NCI-H82 (cell line): ENCODE results near the gene EBF3.
"Not testable (repeated sequence)": the region's sequence is repeated elsewhere in the genome, so short reads cannot be mapped to it uniquely, and the experiment has no call there.

ENCODE experiments used
- DNase-seq: peaks from one replicate; lab custom pipeline; 2025; lab: John Stamatoyannopoulos, UW

The EBF3 gene

DNA sequence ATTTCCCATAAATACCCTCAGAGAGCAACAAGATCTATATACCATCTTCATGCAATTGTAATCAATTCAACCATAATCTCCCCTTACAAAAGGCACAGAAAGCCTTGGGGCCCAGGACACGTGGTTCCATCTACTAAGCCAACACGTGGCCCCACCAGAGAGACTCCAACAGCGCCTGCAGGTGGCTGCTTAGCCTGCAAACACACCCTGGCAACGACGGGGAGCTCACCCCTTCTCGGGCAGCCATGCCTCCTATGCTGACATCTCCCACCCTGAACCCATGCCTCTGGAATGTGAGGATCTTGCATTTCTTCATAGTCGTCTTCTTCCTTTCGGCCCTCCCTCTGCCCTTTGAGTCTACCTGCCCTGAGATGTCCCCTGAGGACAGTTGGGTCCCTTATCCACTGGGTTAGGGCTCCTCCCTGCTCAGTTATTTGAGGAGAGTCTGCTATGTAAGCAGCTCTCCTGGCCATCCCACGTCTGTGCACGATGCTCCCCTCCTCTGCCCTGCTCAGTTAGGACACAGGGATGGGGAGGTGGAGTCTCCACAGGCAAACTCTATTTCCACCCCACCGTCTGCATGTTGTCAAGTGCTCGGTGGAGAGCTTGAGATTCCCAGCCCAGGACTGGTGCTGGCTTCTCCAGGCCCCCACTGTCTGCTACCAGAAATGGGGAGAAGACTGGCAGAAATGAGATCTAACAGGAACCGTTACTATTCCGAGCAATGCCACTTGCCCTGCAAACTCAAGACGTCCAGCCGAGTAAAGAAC lies 36.5 kb downstream of the EBF3 start:
- DNase-seq = no peak

DNA sequence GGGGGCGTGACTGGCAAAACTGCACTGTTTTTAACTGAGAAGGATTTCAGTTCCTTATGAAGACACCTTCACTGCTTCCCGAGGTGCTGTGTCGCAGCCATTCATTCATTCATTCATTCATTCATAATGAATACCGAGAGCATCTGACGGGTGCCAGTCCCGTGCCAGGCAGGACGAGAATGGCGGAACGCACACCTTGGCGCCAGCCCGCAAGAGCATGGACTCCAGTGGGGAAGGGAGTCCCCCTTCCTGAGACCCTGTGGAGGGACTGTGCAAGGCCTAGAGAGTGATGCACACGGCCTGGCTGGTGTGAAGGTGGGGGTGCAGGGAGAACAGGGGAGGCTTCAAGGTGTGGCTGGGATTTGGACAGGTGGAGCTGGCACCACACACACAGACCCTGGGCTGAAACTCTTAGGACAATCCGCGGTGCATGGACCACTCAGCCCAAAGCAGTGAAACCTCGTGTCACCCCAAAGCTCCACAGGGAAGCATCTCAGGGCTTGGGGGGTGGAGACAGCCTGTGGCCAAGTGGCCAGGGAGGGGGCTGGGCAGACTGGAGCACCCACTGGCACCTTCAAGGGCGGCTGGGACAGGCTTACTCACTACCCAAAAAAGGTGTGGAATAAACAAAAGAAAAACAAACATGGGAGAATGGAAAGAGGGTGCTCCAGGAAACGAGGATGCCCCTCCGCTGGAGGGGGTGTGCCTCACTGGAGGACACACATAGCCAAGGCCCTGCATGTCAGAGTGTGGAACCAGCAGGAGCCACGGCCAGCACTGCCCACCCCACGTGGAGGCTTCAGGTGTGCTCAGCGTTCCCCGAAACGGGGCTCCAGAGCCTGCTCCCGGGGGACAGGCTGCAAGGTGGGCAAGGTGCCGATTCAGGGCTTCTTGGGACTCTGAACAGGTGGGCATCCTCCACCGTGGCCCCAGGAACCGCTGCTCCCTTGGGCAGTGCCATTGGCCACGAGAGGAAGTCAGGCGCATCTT lies 37.7 kb downstream of the EBF3 start:
- no peak for DNase-seq

DNA sequence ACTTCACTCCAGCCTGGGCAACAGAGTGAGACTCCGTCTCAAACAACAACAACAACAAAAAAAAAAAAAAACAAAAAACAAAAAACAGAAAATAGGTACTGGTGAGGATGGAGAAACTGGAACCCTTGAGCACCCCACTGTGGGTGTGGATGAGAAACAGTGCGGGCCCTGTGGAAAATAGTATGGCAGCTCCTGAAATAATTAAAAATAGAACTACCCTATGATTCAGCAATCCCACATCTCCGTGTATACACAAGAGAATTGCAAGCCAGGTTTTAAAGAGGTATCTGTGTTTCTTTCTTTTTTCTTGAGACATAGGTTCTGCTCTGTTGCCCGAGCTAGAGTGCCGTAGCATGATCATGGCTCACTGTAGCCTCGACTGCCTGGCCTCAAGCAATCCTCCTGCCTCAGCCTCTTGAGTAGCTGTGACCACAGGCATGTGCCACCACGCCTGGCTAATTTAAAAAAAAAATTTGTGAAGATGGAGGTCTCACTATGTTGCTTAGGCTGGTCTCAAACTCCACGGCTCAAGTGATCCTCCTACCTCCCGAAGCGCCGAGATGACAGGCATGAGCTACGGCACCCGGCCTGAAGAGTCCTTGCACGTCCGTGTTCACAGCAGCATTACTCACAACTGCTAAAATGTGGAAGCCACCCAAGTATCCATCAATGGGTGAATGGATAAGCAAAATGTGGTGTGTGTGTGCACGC lies 39.5 kb downstream of the EBF3 start:
- no peak for DNase-seq

DNA sequence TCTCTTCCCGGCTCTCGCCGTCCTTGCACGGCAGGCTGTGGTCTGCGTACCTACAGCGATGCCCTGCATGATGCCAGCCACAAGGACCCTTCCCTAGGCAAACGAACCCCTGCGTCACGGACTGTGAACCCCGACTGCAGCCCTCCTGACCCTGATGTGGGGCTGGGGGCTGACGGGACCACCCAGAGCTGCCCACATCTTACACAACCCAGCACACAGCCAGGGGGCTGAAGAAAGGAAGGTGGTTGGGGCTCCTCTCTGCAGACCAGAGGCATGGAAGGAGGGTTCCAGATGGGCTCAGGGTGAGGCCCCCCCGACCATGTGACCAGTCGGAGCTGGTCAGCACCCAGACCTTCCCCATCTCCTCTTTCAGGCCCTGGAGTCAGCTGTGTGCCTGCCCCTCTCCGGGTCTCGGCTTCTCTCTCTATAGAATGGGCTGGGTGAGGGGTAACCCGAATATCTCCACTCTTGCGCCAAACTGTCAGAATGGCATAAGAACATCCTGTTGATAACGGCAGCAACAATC lies 41.4 kb downstream of the EBF3 start:
- DNase-seq = no peak

DNA sequence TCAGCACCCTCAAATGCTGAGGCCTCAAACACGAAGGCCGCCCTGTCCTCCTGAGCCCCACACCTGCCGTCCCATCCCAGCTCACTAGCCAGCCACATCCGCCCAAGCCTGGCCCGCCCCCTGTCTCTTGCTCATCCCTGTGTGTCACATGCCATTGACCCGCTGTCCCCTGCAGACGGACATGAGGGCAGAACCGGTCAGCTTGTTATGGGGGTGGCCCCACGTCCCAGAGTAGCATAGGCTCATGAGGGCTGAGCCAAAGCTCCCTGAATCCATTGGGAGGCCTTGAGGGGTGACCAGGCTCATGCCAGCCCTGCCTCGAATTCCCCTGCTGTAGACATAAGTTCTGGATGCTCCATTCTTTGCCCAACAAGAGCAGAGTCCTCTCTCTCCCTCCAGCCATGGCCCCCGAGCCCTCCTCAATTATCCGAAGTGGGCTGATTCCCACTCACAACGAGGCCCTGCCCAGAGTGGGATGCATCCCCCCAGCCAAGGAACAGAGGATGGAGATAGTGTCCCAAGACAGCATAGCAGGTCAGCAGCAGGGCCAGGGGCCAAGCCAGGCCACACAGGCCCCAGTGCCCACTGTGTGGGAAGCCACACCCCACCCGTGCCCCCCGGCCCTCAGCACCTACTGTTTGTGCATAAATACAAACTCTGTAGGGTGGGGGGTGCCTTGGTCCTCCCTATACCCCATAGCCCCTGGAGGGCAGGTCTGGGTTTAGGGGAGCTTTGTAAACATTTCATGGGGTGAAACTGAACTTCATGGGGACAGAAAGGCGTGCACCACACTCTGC lies 42.1 kb downstream of the EBF3 start:
- no peak for DNase-seq

DNA sequence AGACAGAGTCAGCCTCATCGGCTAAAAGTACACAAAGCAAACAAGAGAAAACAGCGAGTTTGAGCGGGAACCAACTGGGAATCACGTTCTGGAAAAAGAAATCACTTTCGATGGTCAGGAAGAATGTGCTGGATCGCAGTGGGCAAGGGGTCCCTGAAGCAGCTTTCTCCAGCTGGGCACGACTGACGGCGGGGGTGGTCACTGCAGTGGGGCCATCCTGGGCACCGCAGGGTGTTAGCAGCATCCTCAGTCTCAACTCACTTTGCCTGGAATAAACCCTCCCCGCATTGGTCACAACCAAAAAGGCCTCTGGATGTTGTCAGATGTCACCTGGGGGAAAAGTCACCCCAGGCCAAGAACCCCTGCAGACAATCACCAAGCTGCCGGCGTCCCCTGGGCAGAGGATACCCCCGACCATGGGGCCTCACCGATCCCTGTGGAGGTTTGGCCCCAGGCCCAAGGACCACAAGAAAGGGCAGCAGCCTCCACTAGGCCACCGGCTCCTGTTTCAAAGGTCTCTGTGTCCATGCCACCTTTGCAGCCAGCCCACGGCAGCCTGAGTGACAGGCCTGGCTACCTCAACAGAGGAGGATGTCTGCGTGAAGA lies 42.9 kb downstream of the EBF3 start:
- DNase-seq = no peak

DNA sequence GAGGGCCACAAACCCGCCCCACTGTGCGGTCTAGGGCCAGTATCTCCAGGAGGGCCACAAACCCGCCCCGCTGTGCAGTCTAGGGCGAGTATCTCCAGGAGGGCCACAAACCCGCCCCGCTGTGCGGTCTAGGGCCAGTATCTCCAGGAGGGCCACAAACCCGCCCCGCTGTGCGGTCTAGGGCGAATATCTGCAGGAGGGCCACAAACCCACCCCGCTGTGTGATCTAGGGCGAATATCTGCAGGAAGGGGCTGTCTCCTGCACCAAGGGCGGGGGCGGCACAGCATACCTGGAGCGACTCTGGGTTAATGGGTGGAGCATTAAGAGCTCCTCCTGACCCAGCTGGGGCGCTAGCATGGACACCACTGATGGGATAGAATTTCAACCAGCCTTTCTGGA lies 43.9 kb downstream of the EBF3 start:
- not testable (repeated sequence) for DNase-seq

DNA sequence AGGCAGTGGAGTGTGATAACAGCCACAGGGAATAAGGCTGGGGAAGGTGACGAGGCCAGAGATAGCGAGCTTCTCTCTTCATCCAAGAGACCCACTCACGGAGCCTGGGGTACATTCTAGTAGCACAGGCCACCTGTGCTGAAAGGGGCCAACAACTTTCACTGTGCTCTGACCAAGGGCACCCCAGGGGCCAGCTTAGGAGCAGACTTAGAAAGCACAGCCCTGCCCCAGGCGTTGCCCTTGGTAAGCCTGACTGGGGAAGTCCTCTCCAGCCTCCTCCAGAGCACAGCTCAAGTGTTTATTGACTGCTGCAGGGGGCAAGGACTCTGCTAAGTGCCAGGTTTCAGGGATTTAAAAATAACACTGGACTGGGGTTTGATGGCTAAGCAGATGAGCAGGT lies 44.7 kb downstream of the EBF3 start:
- no peak for DNase-seq

DNA sequence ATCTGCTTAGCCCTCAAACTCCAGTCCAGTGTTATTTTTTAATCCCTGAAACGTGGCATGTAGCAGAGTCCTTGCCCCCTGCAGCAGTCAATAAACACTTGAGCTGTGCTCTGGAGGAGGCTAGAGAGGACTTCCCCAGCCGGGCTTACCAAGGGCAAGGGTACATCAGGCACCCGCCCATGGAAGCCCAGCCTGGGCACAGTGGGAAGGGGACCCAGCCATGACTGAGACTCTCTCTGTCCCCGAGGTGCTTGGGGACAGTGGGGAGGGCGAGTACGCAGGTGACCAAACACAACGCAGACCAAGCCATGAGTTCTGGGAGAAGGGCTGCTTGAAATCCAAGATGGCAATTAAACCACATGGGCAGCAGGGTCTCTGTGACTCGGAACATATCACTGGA lies 45.2 kb downstream of the EBF3 start:
- no peak for DNase-seq

DNA sequence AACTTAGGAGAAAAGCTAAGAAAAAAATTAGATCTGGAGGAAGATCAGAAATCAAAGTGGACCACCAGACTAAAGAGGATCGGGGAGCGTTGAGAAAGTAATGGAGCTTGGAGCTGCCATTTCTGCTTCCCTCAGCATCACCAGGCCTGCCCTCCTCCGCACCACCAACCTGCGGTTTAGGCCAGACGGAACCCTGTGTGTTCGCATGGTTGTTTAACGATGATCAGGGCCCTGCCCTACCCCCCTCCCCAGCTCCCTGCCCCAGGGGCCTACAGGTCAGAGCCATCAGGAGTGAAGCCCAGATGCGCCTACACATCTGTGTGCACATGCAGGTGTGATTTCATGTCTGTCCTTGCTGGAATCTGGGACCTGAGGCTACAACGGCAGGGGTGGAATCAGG lies 45.7 kb downstream of the EBF3 start:
- DNase-seq = no peak

DNA sequence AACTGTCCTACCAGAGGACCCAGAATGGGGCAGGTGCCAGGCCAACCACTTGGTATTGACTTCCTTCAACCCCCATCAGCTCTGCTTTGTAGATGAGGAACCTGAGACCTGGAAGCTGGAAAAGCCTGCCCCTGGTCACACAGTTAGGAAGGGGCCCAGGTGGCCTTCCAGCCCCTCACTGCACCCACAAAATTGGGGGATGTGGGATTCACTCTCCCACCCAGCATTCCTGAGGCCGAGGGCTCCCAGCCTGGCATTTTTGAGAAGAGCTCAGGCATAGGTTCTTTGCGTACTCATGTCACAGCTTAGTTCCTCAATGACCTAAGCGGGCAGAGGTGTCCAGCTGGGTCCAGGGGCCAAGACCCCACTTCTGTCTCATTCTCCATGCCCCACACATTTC lies 46.1 kb downstream of the EBF3 start:
- DNase-seq = no peak

DNA sequence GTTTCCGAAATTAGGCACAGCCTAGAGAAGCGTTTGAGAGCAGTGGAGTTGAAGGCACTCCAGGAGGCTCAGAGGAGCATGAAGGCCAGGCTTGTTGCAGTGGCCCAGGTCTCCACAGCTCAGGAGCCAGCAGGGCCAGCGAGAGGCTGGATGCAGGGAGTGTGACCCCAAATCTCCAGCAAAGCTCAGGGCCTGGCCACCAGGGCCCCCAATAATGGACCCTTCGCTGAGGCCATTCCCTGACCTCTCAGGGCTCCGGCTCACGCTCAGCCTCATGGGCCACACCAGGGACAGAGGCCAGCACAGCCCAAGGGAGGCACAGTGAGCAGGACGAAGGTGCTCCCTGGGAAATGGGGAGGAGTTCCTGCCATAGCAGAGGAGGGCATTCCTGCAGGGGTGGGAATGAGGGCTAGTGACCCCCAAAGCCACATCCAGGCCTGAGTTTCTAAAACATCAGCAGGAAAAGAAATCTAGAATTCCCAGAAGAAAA lies 47.5 kb downstream of the EBF3 start:
- no peak for DNase-seq

DNA sequence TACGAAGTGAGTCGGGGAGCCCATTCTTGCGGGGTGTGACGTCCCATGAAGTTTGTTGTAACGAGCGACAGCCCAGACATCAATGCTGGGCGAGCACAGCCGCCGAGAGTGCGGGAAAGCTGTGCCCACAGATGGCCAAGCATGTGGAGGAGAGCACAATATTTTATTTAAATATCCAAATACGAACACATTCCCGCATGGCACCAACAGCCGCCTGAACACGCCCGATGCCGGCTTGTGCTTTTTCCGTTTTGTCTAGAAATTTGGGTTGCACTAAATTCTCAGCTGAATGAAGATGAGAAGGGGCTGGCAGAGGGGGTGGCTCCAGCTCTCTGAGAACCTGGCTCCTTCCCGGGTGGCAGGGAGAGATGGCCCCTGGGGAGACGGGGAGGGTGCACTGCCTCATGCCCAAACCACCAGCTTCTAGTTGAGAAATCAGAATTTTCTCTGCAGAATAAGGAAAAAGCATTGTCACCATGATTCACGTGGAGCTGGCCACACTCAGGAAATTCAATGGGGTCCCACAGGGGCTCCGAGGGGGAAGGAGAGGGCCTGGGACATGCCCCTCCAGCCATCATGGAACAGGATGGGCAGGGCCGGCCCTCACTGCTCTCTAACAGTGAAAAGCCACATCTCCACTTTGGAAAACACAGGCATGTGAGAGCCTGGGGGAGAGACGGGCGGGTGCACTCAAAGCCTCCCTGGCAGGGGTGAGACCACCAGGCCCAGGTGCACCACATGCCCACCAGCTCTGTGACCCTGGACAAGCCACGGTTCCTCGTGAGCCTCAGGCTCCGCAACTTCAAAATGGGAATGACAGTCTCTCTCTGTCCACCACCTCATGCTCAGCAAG lies 48.3 kb downstream of the EBF3 start:
- DNase-seq = no peak

DNA sequence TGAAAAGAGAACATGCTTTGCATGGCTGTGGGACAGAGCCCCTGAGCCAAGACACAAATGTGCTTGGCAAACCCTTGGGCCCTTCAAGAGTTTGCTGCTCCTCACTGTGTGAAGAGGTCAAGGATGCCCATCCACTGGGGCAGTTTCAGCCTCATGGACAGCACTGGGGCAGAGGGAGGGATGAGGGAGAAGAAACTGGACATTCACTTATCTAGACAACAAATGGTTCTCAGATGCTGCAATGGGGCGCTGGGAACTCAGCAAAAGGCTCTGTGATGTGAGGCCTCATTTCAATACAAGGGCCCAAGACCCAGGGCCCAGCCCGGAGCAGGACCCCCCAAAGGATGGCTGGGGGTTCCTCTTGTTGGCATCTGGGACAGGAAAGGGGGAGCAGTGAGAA lies 49.1 kb downstream of the EBF3 start:
- DNase-seq = no peak

DNA sequence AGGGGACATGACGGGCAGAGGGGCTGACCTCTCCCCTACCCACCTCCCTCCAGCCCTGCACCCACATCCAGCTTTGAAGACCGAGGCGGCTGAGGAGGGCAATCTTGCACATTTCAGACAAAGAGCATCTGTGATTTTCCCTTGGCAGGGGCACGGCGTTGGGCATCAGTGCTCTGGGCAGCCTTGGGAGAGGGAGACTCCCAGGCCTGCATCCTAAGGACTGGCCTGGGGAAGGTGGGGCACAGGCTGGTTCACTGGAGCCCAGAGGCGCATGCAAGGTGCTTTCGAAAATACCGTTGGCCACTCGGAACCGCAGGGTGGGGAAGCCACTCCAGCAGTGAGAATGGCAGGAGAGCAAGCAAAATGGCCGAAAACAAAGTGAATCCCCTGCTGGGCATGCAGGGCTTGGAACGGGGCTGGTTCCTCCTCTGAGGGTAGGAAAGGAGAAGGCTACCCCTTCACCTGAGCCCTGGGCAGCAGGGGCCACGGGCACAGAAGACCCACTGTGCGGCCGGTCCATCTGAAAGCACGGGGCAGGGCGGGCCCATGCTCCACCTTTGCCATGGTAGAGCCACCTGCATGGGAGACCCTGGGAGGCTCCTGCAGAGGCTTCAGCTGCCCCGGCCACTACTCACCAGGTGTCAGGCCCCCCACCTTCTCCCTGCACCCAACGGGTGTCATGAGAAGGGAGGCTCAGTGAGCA lies 49.8 kb downstream of the EBF3 start:
- no peak for DNase-seq

DNA sequence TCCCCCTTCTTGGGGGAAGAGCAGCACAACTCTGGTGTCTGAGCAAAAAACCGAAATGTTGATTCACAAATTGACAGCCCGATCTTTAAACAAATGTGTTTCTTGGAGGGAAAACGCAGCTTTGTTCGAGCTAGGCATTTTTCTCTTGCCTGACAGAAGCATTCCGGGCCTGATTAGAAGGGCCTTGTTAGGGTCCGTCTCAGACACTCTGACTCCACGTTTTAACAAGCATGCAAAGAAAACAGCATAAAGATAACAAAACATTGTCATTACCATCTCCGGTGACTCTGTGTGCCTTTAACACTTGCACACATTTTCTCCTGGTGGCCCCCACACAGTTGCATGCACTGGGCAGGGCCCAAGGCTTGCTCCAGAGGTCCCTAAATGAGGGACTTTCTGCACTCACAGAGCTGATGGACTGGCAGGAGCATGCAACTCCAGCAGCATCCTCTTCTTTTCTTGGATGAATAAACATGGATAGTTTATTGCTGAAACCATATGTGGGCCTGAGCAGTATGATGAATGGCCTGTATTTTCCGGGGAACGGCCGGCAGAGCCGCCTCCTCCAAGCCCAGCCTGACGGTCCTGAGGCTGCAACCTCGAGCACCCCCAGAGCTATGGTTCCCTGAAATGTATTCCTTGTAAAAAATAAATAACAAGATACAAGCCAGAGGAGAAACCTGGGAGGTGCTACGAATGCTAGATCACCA lies 50.9 kb downstream of the EBF3 start:
- no peak for DNase-seq

DNA sequence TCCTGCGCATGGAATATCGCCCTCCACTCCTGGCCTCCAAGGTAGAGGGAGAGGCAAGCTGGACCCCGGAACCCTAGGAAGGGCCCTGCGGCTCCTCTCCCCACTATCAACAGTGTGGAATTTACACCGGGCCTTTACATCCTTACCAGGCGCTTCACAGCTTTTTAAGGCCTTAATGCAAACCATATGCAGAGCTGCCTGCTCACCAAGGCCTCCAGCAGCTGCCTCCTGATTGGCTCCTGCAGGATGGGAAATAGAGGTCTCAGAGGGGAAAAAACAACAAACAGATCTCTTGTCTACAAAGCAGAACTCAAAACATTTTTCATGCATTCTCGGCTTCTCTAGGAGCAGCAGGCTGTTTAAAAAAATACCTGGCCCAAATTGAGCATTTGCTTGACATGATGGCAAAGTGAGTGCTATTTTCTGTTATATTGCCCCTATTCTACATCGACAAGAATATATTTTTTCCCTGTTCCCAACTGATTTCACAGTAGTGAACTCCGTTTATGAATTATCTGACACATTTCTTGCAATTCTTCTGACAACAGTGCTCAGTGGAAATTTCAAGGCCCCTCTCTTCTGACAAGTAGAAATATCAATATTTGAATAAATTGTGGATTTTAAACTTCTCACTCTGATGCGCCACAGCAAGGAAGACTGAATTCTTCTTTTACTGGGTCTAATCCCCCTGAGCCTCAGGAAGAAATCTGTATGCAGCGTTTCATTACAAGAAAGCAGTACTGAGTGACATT lies 51.7 kb downstream of the EBF3 start:
- no peak for DNase-seq
